ENCODE results near the gene SH3RF2.
"Not testable (repeated sequence)": the region's sequence is repeated elsewhere in the genome, so short reads cannot be mapped to it uniquely, and the experiment has no call there.

The SH3RF2 gene

DNA sequence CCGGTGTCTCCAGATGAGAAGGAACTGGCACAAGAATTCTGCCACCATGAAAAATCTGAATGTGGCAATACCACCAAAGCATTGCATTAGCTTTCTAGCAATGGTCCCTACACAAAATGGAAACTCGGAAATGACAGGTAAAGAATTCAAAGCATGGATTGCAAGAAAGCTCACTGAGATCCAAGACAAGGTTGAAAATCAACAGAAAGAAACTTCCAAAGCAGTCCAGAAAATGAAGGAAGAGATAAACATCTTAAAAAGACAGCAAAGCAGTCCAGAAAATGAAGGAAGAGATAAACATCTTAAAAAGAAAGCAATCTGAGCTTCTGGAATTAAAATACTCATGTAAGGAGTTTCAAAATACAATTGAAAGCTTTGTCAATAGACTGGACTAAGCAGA, 46.8 kb upstream of the SH3RF2 start:
- Histone ChIP-seq H3K4me3 (ENCODE audit: low read depth in 1 of 2, low read length in 2 of 2) (no peak overlapping the region), H4K20me1 (ENCODE audit: insufficient read depth, low read length) (no peaks in the 10 kb centered on the region), H3K27me3 (ENCODE audit: insufficient read depth, low read length, poor library complexity) (peaks cover 5% of the 10 kb centered on the region), H3K9me3 (ENCODE audit: insufficient read depth, low read length, severe bottlenecking) (no peaks in the 10 kb centered on the region), H3K4me1 (ENCODE audit: insufficient read depth, low read length) (no peaks in the 10 kb centered on the region), H3K79me2 (ENCODE audit: insufficient read depth, low read length) (no peaks in the 10 kb centered on the region), H2AFZ (ENCODE audit: low read depth, low read length) (no peak overlapping the region), H3K36me3 (ENCODE audit: insufficient read depth, low read length) (no peaks in the 10 kb centered on the region), H3K27ac (ENCODE audit: low read length) (no peak overlapping the region), H3K9ac (ENCODE audit: low read depth, low read length) (no peak overlapping the region), H3K4me2 (ENCODE audit: insufficient read depth, low read length) (no peak overlapping the region)
- DNase-seq: no peak
- no peak for TF ChIP-seq EZH2 (IDR thresholded peaks at IDR 0.05; ENCODE audit: borderline replicate concordance, low read depth, low read length, severe bottlenecking)
- ATAC-seq (ENCODE audit: insufficient read depth, low read depth): no peak

DNA sequence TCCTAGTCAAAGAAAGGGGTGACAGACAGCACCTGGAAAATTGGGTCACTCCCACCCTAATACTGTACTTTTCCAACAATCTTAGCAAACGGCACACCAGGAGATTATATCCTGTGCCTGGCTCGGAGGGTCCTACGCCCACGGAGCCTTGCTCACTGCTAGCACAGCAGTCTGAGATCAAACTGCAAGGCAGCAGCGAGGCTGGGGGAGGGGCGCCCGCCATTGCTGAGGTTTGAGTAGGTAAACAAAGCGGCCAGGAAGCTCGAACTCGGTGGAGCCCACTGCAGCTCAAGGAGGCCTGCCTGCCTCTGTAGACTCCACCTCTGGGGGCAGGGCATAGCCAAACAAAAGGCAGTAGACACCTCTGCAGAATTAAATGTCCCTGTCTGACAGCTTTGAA, 45.0 kb upstream of the SH3RF2 start:
- H2AFZ ChIP-seq (ENCODE audit: low read depth, low read length); ATAC-seq (ENCODE audit: insufficient read depth, low read depth); H3K36me3 ChIP-seq (ENCODE audit: insufficient read depth, low read length); H3K4me3 ChIP-seq (ENCODE audit: low read depth in 1 of 2, low read length in 2 of 2); H3K27me3 ChIP-seq (ENCODE audit: insufficient read depth, low read length, poor library complexity); H4K20me1 ChIP-seq (ENCODE audit: insufficient read depth, low read length); H3K4me1 ChIP-seq (ENCODE audit: insufficient read depth, low read length); H3K27ac ChIP-seq (ENCODE audit: low read length); H3K9me3 ChIP-seq (ENCODE audit: insufficient read depth, low read length, severe bottlenecking); H3K4me2 ChIP-seq (ENCODE audit: insufficient read depth, low read length); DNase-seq; H3K9ac ChIP-seq (ENCODE audit: low read depth, low read length); H3K79me2 ChIP-seq (ENCODE audit: insufficient read depth, low read length): not testable (repeated sequence)

DNA sequence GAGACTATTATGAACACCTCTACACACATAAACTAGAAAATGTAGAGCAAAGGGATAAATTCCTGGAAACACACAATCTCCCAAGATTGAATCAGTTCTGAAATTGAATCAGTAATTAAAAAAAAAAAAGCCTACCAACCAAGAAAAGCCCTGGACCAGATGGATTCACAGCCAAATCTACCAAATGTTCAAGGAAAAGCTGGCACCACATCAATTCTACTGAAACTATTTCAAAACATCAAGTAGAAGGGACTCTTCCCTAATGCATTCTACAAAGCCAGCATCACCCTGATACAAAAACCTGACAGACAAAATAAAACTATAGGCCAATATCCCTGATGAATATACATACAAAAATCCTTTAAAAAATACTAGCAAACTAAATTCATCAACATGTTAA, 38.2 kb upstream of the SH3RF2 start:
- no peak overlapping the region for H3K4me2 ChIP-seq (ENCODE audit: insufficient read depth, low read length)
- no peak overlapping the region for H2AFZ ChIP-seq (ENCODE audit: low read depth, low read length)
- no peak for ATAC-seq (ENCODE audit: insufficient read depth, low read depth)
- no peak for DNase-seq
- TF ChIP-seq, protein P1, sequence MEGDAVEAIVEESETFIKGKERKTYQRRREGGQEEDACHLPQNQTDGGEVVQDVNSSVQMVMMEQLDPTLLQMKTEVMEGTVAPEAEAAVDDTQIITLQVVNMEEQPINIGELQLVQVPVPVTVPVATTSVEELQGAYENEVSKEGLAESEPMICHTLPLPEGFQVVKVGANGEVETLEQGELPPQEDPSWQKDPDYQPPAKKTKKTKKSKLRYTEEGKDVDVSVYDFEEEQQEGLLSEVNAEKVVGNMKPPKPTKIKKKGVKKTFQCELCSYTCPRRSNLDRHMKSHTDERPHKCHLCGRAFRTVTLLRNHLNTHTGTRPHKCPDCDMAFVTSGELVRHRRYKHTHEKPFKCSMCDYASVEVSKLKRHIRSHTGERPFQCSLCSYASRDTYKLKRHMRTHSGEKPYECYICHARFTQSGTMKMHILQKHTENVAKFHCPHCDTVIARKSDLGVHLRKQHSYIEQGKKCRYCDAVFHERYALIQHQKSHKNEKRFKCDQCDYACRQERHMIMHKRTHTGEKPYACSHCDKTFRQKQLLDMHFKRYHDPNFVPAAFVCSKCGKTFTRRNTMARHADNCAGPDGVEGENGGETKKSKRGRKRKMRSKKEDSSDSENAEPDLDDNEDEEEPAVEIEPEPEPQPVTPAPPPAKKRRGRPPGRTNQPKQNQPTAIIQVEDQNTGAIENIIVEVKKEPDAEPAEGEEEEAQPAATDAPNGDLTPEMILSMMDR (IDR thresholded peaks at IDR 0.05; ENCODE audit: borderline replicate concordance, extremely low read depth, low read length, poor library complexity, severe bottlenecking): no peak
- TF ChIP-seq EZH2 (IDR thresholded peaks at IDR 0.05; ENCODE audit: borderline replicate concordance, low read depth, low read length, severe bottlenecking): no peak
- H3K4me3 ChIP-seq (ENCODE audit: low read depth in 1 of 2, low read length in 2 of 2): no peak overlapping the region
- H3K36me3 ChIP-seq (ENCODE audit: insufficient read depth, low read length): no peaks in the 10 kb centered on the region
- no peaks in the 10 kb centered on the region for H4K20me1 ChIP-seq (ENCODE audit: insufficient read depth, low read length)
- no peak overlapping the region for H3K27ac ChIP-seq (ENCODE audit: low read length)
- no peaks in the 10 kb centered on the region for H3K27me3 ChIP-seq (ENCODE audit: insufficient read depth, low read length, poor library complexity)
- no peak overlapping the region for H3K9ac ChIP-seq (ENCODE audit: low read depth, low read length)
- no peaks in the 10 kb centered on the region for H3K9me3 ChIP-seq (ENCODE audit: insufficient read depth, low read length, severe bottlenecking)
- no peaks in the 10 kb centered on the region for H3K79me2 ChIP-seq (ENCODE audit: insufficient read depth, low read length)
- no peaks in the 10 kb centered on the region for H3K4me1 ChIP-seq (ENCODE audit: insufficient read depth, low read length)

DNA sequence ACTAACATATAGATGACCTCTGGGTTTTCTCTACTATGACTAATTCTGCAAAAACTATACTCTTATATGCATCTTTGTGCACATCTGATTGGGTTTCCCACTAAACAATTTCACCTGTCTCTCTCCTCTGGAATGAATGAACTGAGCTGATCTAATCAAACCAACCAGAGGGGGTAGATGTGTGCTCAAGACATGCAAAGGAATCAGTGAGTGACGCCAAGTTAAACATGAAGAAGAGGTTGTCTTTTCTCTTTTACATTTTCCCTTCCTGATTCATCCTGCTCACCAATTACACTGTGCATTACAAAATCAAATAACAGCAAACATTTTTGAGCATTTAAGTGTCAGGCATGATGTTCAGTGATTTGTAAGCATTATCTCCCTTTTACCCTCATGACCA, 34.0 kb upstream of the SH3RF2 start:
- DNase-seq: no peak

More for the DNA sequence above, 34.0 kb upstream of the SH3RF2 start:
- no peaks in the 10 kb centered on the region for H3K36me3 ChIP-seq (ENCODE audit: insufficient read depth, low read length)
- no peak overlapping the region for H3K9ac ChIP-seq (ENCODE audit: low read depth, low read length)
- H3K27ac ChIP-seq (ENCODE audit: low read length): no peak overlapping the region
- H3K27me3 ChIP-seq (ENCODE audit: insufficient read depth, low read length, poor library complexity): peaks cover 3% of the 10 kb centered on the region
- H4K20me1 ChIP-seq (ENCODE audit: insufficient read depth, low read length): no peaks in the 10 kb centered on the region
- no peak overlapping the region for H2AFZ ChIP-seq (ENCODE audit: low read depth, low read length)
- no peaks in the 10 kb centered on the region for H3K9me3 ChIP-seq (ENCODE audit: insufficient read depth, low read length, severe bottlenecking)
- ATAC-seq (ENCODE audit: insufficient read depth, low read depth): no peak
- no peak overlapping the region for H3K4me3 ChIP-seq (ENCODE audit: low read depth in 1 of 2, low read length in 2 of 2)
- no peak overlapping the region for H3K4me2 ChIP-seq (ENCODE audit: insufficient read depth, low read length)
- no peak for TF ChIP-seq EZH2 (IDR thresholded peaks at IDR 0.05; ENCODE audit: borderline replicate concordance, low read depth, low read length, severe bottlenecking)
- TF ChIP-seq, protein P1 (IDR thresholded peaks at IDR 0.05; ENCODE audit: borderline replicate concordance, extremely low read depth, low read length, poor library complexity, severe bottlenecking): no peak
- no peaks in the 10 kb centered on the region for H3K4me1 ChIP-seq (ENCODE audit: insufficient read depth, low read length)
- H3K79me2 ChIP-seq (ENCODE audit: insufficient read depth, low read length): no peaks in the 10 kb centered on the region

Measured in DND-41 (cell line).